NCI-H146 treated with DMSO at 0.1 percent for 48 hours (cell line): ENCODE measurements around the gene CD58.

ENCODE experiments used
- DNase-seq: peaks from one replicate; lab custom pipeline; 2025; ENCODE audit not compliant: unreplicated experiment; lab: John Stamatoyannopoulos, UW

CD58 gene

DNA sequence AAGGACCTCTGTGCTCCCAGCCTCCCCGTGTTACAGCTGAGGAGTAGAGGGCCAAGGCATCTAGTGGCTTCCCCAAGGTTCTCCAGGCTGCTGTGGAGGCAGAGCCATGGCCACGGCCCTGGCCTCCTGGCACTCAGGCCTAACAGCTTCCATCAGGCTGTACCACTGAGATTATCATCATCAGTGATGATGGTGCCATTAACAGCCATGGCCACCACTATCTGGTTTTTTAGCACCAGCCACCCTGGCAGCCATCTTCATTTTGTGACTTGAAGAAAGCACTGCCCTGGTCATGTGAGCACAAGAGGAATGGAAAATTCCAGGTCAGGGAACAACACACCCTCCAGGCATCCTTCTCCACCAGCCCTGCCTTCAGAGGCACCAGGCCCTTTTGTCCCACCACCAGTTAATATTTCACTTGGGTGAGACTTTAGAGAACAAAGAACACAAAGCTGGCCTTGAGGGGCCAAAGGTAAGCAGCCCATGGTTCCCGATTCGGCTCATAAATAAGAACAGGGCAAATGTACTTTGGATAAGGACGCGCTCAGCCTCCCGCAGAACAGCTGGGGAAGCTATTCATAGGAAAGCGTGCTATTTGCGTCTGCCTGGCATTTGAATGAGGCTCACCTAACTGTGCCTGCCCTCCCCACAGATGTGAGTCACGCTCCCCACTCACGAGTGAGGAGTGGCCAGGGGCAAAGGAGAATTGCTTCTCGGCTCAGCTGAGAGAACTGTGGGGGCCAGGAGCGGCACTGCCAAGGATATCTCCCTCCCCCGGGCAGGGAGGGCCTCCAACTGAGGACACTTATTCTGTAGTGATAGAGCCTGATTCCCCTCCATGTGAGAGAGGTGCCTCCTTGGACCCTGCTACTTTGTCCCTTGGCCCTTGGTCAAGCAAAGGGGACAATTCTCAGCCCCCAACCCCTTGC is 95.6 kb downstream of the CD58 start:
- DNase-seq = no peak

DNA sequence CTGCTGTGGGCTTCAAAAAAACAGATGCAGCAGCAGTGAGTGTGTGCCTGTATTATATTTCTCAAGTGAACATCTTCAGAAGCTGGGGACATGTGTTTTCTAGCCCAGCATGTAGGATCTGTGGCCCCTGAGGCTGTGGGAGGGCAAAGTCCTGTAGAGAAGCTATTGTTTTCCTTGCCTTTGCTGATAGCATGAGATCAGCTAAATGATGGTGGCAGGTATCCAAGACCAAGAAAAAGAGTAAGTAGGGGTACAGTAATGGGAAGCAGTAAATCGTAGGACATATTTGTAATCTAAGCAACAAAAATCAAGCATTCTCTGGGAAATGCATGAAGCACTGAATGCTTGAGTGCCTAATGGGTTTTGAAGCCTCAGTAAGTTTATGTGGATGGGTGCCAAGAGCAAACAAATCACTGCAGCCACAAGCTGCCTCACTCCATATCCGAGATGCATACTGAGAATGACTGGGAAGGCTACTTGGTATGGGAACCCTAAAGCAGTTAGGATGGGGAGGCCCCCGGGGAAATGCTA is 98.3 kb downstream of the CD58 start:
- DNase-seq = peak; percentile 59

DNA sequence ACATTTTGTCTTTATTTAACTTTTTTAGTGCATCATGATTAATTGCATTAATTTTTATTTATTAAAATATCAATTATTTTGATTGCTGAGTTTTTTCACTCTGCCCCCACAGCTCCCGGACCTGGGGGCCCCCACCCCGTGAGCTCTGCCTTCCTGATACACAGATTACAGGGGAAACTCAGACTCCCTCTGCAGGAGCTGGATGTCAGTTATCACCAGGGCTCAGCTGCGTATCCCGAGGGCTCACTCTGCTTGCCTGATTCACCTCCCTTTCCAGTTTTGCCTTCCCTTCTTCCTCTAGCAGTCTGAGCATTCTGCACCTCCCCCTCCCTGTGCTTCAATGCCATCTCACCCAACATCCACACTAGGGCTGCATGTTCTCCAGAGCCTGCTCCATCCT is 99.6 kb downstream of the CD58 start:
- no peak for DNase-seq

DNA sequence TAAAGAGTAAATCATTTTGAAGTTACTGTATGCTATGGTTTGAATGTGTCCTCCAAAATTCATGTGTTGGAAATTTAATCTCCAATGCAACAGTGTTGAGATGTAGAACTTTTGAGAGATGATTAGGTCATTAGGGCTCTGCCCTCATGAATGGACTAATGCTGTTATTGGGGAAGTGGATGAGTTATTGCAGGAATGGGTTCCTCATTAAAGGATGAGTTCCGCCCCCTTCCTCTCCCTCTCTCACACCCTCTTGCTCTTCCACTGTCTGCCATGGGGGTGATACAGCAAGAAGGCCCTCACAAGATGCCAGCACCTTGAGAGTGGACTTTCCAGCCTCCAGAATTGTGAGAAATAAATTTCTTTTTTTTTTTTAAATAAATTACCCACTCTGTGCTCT is 100.2 kb downstream of the CD58 start:
- no peak for DNase-seq

DNA sequence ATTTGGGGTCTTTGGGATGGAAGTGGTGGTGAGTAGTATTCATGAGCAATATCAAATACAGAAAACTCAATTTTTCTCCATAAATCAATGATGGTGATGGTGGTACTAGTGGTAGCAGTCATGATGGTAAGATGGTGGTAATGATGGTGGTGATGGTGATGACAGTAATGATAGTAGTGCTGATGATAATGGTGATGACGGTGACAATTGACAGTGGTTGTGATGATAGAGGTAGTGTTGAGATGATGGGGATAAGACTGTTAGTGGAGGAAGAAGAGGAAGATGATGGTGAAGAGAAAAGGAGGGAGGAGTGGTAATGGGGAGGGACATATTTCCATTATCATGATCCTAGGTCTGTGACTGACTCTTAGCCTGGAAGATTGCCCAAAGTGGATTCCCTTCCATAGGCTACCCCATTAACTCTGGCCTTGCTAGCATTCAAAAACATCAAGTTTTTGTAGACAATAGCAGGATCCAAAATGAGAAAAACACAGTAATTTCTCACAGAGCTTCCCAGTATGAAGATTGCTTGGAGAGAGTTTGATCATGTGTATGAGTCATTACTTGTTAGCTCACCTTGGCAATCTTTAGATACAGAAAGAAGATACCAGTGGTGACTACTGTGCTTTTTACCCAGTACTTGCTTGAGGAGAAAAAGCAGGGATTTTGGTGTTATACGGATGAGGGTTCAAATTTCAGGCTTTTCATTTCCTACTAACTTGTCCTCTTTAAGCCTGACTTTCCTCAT is 103.8 kb downstream of the CD58 start:
- no peak for DNase-seq

DNA sequence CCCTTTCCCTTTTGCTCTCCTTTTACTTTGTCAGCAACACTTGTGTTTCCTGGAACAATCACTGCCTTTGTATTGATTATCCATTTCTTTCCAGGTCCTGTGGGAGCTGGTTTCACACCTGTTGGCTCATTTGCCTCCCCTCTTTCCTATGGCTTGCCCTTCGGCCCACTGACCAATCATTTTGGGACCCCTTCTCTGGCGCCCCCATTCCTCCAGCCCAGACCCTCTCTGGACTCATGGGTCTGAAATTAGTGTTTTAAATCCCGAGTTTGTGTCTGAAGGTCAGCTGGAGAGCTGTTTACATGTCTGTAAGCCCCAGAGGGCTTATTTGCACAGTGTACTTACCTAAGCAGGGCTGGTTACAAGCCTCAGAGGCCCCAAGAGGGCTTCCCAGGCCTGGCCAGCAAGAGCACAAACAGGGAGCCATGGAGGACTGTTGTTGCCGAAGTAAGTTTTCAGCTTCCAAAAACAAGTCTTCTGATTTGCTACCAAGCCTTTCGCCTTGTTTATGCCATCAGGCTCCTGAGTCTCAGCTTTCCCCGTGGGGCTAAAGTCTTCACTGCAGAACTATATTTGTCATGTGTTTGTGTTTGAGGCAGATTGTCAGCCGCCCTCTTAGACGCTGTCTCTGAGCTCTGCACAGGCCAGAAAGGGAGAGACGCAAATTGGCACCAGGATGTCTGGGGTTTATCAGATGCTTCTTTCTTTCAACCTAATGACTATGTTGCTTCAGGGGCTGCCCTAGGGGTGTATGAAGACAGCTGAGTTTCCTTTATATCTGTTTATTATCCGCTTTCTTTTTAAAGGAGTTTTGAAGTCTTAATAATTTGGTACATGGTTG is 104.8 kb downstream of the CD58 start:
- peak; percentile 47 for DNase-seq

DNA sequence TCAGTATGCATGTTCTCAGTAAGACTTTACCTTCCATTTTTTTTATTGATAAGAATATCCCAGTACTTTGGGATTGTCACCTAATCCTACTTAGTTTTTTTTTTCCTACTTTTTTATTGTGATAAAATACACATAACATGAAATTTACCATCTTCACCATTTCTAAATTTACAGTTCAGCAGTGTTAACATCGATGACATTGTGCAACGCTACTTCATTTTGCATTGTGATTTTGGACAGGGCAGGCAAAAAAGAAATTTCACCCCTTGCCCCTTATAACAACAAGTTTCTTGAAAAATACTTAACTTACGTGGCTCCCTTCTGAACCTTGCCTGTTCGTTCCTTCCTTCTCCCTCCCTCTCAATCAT is 105.4 kb downstream of the CD58 start:
- no peak for DNase-seq
